MCF 10A (cell line): ENCODE data around the gene MON1B. TPM values are rescaled to one million over a fixed set of nuclear protein-coding genes. Genes with fewer than 3 reads are reported as not detected.
A peak's percentile ranks its signal among the peaks of the same experiment; 100 is the strongest.

ENCODE experiments used
- BruUV-seq: library from RNA; stranded (reverse); fragments of 400-500 nt; replicated peaks from 2 replicates; lab custom pipeline; 2021; lab: Mats Ljungman, UMichigan
- CTCF ChIA-PET: fragments of 300-600 bp; sonication (Branson Sonifier 250); formaldehyde crosslinking; extraction: SDS; loops from one replicate; lab custom pipeline; 2021; ENCODE audit warnings: antibody characterized with exemption, inconsistent platforms; lab: Yijun Ruan, JAX
- POLR2A ChIA-PET: fragments of 300-600, 350-650 bp; sonication (Branson Sonifier 250); formaldehyde crosslinking; extraction: SDS; loops from one replicate; lab custom pipeline; 2020; ENCODE audit warnings: antibody characterized with exemption, inconsistent platforms; lab: Yijun Ruan, JAX
- DNase-seq: peaks from one replicate; pipeline ENCODE4 v3.0.0-alpha.2; 2018; ENCODE audit not compliant: unreplicated experiment
- H3K27ac Mint-ChIP-seq: one replicate; pipeline ENCODE4 v1.8.0; 2022; ENCODE audit warnings: mild to moderate bottlenecking, low read depth, mixed read lengths; ENCODE audit not compliant: unreplicated experiment
- H3K27me3 Mint-ChIP-seq: one replicate; pipeline ENCODE4 v1.8.0; 2022; ENCODE audit warnings: mixed read lengths; ENCODE audit not compliant: insufficient read depth, unreplicated experiment
- H3K36me3 Mint-ChIP-seq: one replicate; pipeline ENCODE4 v1.8.0; 2022; ENCODE audit warnings: mild to moderate bottlenecking, moderate library complexity, mixed read lengths; ENCODE audit not compliant: insufficient read depth, unreplicated experiment
- H3K4me1 Mint-ChIP-seq: one replicate; pipeline ENCODE4 v1.8.0; 2022; ENCODE audit warnings: mixed read lengths; ENCODE audit not compliant: insufficient read depth, unreplicated experiment
- H3K4me3 Mint-ChIP-seq: one replicate; pipeline ENCODE4 v1.8.0; 2022; ENCODE audit warnings: mild to moderate bottlenecking, moderate library complexity, mixed read lengths; ENCODE audit not compliant: unreplicated experiment
- H3K9me3 Mint-ChIP-seq: one replicate; pipeline ENCODE4 v1.8.0; 2022; ENCODE audit warnings: mixed read lengths; ENCODE audit not compliant: unreplicated experiment
- CTCF ChIP-seq: fragments of 200-600 bp; IDR thresholded peaks from one replicate; pipeline ENCODE4 v1.8.0; 2022; ENCODE audit warnings: antibody characterized with exemption, mild to moderate bottlenecking; ENCODE audit not compliant: unreplicated experiment
- intact Hi-C: fragments of 100-400 bp; cut with micrococcal nuclease; formaldehyde crosslinking; loops from 2 replicates; pipeline ENCODE4 v1.14.1; 2022
- total RNA-seq: library from RNA; stranded (reverse); gene quantifications from 2 replicates; pipeline ENCODE4 v1.2.3, GENCODE V29; 2022

Gene MON1B
- total RNA-seq, 1 experiment from 2014 or later: 70.5 TPM

- Mint-ChIP-seq H3K4me3 (no peak overlapping the region), H3K27me3 (no peaks in the 10 kb centered on the region), H3K9me3 (no peaks in the 10 kb centered on the region), H3K4me1 (peaks cover 6% of the 10 kb centered on the region), H3K36me3 (no peaks in the 10 kb centered on the region), H3K27ac (no peak overlapping the region)
- POLR2A ChIA-PET: interaction anchor here (0.6 kb wide), 1 partner anchor 877 kb away, joined by 3 read pairs; no protein-coding TSS in a partner anchor
- no TSS peak for BruUV-seq
- no peak for TF ChIP-seq CTCF
- intact Hi-C loops: no loop called here
- no peak for DNase-seq
- CTCF ChIA-PET: interaction anchor here (0.6 kb wide), 1 partner anchor 13 kb away, joined by 3 read pairs; no protein-coding TSS in a partner anchor
These were observed 16.0 kb downstream of the MON1B start for GRCh38 chr16:77207030-77207429.

GRCh38 chr16:77208382-77208781 lies 17.4 kb downstream of the MON1B start:
- H3K27ac Mint-ChIP-seq: no peak overlapping the region
- POLR2A ChIA-PET: no interaction called here
- intact Hi-C loops: no loop called here
- H3K9me3 Mint-ChIP-seq: no peaks in the 10 kb centered on the region
- BruUV-seq: no TSS peak
- no peaks in the 10 kb centered on the region for H3K36me3 Mint-ChIP-seq
- DNase-seq: no peak
- TF ChIP-seq CTCF: no peak
- H3K27me3 Mint-ChIP-seq: no peaks in the 10 kb centered on the region
- peaks cover 9% of the 10 kb centered on the region for H3K4me1 Mint-ChIP-seq
- CTCF ChIA-PET: no interaction called here
- H3K4me3 Mint-ChIP-seq: no peak overlapping the region

- Mint-ChIP-seq H3K36me3 (no peaks in the 10 kb centered on the region), H3K27ac (peak overlapping the region; percentile 15), H3K4me1 (peaks cover 14% of the 10 kb centered on the region), H3K27me3 (no peaks in the 10 kb centered on the region), H3K4me3 (peak overlapping the region; percentile 66), H3K9me3 (no peaks in the 10 kb centered on the region)
- BruUV-seq: TSS peak; percentile 47
- no peak for TF ChIP-seq CTCF
- peak; percentile 70 for DNase-seq
- ChIA-PET POLR2A (interaction anchor here (1.1 to 3.3 kb wide), 3 partner anchors 14 to 24 kb away, joined by 3 to 23 read pairs (median 3); partner anchors contain the start of gene MON1B), CTCF (interaction anchor here (0.7 kb wide), 1 partner anchor 556 kb away, joined by 4 read pairs; no protein-coding TSS in a partner anchor)
- intact Hi-C loops: no loop called here
These were observed 21.1 kb downstream of the MON1B start for GRCh38 chr16:77211880-77212740.
